GM06990 (cell line): ENCODE data around the gene RBBP5.

Source experiments
- DNase-seq: peaks from one replicate; pipeline ENCODE4 v3.0.0-alpha.2; 2011; ENCODE audit not compliant: insufficient read length; ENCODE audit errors: extremely low read depth
- H3K27me3 ChIP-seq: replicated peaks from 2 replicates; pipeline ENCODE4 v1.6.0; 2011; ENCODE audit warnings: low read length; ENCODE audit not compliant: control insufficient read depth, insufficient read depth
- H3K36me3 ChIP-seq: 2 replicates; pipeline ENCODE4 v1.5.1; 2011; ENCODE audit warnings: low read length; ENCODE audit not compliant: control insufficient read depth, insufficient read depth
- H3K4me3 ChIP-seq: replicated peaks from 2 replicates; pipeline ENCODE4 v1.5.1; 2011; ENCODE audit warnings: low read depth, mild to moderate bottlenecking, control low read depth, low read length
- TF ChIP-seq, protein P1 (sequence below): IDR thresholded peaks from 2 replicates; pipeline ENCODE4 v1.5.1; 2011; ENCODE audit warnings: low read length, control low read depth, mild to moderate bottlenecking, inconsistent platforms; ENCODE audit not compliant: insufficient read depth, poor library complexity, severe bottlenecking

The RBBP5 gene

GRCh38 chr1:205124726-205125125 lies 2.9 kb upstream of the RBBP5 start:
- Histone ChIP-seq H3K4me3 (no peak overlapping the region), H3K27me3 (no peaks in the 10 kb centered on the region), H3K36me3 (no peaks in the 10 kb centered on the region)
- DNase-seq: peak; percentile 56
- TF ChIP-seq, protein P1, sequence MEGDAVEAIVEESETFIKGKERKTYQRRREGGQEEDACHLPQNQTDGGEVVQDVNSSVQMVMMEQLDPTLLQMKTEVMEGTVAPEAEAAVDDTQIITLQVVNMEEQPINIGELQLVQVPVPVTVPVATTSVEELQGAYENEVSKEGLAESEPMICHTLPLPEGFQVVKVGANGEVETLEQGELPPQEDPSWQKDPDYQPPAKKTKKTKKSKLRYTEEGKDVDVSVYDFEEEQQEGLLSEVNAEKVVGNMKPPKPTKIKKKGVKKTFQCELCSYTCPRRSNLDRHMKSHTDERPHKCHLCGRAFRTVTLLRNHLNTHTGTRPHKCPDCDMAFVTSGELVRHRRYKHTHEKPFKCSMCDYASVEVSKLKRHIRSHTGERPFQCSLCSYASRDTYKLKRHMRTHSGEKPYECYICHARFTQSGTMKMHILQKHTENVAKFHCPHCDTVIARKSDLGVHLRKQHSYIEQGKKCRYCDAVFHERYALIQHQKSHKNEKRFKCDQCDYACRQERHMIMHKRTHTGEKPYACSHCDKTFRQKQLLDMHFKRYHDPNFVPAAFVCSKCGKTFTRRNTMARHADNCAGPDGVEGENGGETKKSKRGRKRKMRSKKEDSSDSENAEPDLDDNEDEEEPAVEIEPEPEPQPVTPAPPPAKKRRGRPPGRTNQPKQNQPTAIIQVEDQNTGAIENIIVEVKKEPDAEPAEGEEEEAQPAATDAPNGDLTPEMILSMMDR: no peak

- no peaks in the 10 kb centered on the region for H3K27me3 ChIP-seq
- H3K4me3 ChIP-seq: peak overlapping the region; percentile 100
- TF ChIP-seq, protein P1: no peak
- no peaks in the 10 kb centered on the region for H3K36me3 ChIP-seq
- no peak for DNase-seq
Observed at GRCh38 chr1:205122489-205122882, 708 bp upstream of the RBBP5 start.

DNA sequence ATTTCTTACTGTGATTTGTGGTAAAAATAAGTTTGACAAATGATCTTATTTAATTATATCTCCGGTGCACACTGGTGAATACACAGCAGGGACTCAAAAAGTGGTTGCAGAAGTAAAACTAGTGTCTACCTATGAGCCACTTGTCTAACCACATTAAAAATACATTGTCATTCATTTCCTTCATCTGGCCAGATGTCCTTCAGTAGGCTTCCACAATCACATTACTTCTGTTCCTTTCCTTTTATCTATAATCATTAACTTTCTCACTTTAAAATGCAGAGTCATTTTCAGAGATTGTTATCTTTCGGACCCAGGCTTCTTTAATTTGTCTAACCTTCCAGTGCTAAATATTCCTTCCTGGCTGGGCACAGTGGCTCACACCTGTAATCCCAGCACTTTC lies 3.0 kb downstream of the RBBP5 start:
- Histone ChIP-seq H3K4me3 (no peak overlapping the region), H3K27me3 (no peaks in the 10 kb centered on the region), H3K36me3 (peaks cover 2% of the 10 kb centered on the region; the same call in 1 of the 2 replicates)
- no peak for DNase-seq
- TF ChIP-seq, protein P1: no peak

- H3K36me3 ChIP-seq: no peaks in the 10 kb centered on the region; the same call in 1 of the 2 replicates
- DNase-seq: peak; percentile 18
- H3K27me3 ChIP-seq: no peaks in the 10 kb centered on the region
- TF ChIP-seq, protein P1: no peak
- H3K4me3 ChIP-seq: no peak overlapping the region
Observed at GRCh38 chr1:205111354-205111753, 10.4 kb downstream of the RBBP5 start.

DNA sequence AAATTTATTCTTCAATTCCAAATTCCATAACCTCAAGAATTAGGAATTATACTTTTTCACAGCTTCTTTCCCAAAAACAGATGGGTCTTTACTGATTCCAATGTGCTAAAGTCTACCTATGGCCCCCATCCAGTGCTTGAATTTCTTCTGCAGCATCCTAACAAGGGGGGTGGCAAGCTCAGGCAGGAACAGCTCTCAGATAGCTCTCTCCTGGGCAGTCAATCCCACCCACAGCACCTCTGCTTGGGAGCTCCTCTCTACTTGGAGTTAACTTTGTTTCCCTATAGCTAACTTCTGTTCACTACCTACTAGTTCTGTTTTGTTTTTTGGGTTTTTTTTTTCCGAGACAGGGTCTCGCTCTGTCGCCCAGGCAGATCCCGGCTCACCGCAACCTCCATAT lies 12.1 kb downstream of the RBBP5 start:
- H3K36me3 ChIP-seq: peaks cover 1% of the 10 kb centered on the region
- H3K4me3 ChIP-seq: no peak overlapping the region
- DNase-seq: no peak
- no peaks in the 10 kb centered on the region for H3K27me3 ChIP-seq
- TF ChIP-seq, protein P1: no peak

GRCh38 chr1:205109269-205109668 lies 12.5 kb downstream of the RBBP5 start:
- Histone ChIP-seq H3K36me3 (peaks cover 1% of the 10 kb centered on the region), H3K4me3 (no peak overlapping the region), H3K27me3 (no peaks in the 10 kb centered on the region)
- TF ChIP-seq, protein P1: no peak
- no peak for DNase-seq
